DMS153 treated with DMSO at 0.1 percent for 48 hours (cell line): Measurements from ENCODE around the gene PTRHD1.
A peak's percentile ranks its signal among the peaks of the same experiment; 100 is the strongest.

Experiments
- DNase-seq: peaks from one replicate; lab custom pipeline; 2025; ENCODE audit not compliant: unreplicated experiment; lab: John Stamatoyannopoulos, UW

The PTRHD1 gene

GRCh38 chr2:24830786-24831185 is 37.6 kb upstream of the PTRHD1 start:
- no peak for DNase-seq

DNA sequence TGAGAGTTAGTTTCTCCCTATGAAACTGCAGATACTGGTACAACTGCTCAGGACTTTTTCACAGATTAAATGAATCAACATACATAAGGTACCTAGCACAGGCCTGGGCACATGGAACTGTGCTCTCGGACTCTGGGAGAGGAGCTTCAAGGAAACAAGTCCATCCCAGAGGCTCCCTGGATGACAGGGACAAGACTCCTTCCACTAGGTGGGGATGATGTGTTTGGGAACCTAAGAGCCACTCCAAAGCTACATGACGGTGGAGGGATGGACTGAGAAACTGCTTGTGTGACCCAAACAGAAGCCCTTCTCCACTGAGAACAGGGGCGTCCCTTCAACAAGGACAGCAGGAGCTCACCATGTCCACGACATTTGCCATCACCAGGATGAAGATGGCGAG is 37.2 kb upstream of the PTRHD1 start:
- DNase-seq = no peak

DNA sequence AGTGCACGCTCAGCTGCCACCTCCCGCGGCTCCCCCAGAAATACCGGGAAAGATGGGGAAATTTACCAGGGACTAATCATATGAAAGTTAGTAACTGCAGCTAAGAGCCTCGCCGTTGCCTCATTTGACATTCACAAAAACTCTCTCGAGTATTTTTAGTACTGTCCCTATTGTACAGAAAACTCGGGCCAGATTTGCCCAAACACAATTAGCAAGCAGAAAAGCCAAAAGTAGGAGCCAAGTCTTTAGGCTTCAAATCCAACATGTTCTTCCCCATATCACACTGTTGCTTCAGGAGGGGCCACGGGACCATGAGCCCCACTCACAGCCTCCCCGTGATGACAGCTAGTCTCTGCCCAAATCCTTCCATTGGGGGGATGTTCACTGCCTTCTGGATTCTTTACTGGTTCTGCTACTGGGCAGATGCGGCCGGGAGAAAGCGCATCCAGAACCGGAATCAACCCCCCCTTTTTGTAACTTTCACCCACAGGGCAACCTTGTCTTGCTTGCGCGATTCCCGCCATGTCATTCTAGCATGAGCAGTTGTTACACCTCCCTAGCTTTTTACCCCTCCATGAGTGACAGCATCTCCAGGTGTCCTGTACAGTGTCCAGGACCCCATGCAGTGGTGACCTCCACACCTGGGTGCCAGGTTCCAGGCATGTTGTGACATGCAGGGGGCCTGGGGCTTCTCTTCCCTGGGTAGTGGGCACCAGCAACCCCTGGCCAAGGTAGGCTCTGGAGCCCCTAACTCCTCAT is 35.2 kb upstream of the PTRHD1 start:
- DNase-seq = no peak

- DNase-seq = peak; percentile 65
These were observed 34.4 kb upstream of the PTRHD1 start for GRCh38 chr2:24827321-24828237.

GRCh38 chr2:24826773-24827145 is 33.6 kb upstream of the PTRHD1 start:
- DNase-seq = no peak

DNA sequence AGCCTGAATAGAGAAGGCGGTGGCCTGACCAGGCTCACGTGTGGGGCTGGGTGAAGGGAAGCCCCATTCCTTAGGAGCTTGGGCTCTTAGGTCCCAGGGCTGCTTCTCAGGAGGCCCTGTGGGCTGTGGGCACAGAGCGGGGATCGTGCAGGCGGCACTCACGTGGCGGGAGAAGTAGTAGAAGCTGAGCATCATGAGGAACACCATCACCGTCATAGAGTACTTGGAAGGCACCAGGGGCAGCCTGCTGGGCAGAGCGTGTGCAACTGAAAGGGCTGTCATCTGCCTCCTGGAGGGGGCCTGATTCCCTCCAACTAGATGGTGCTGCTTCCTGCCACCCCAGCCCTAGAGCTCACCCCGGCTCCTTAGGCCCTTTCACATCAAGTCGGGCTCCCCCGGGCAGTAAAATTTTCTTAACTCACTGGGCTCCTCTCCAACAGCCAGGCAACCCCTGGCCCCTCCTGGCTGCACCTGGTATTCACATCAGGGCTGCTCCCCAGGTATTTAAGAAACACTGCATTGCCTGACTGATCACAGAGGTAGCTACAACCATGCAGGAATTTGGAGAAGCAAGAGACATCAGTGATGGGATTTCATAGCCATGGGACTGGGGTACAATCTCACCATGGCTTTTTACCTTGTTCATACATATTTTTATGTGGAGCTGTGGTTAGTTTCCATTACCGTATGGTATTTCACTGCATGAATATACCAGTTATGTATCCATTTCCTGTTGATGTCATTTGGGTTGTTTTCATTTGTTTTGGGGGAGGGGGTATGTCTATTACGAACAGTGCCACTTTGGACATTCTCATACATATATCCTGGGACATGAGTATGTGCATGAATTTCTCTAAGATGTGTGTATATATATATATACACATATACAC is 32.9 kb upstream of the PTRHD1 start:
- DNase-seq = no peak

- DNase-seq = no peak
These were observed 32.0 kb upstream of the PTRHD1 start for GRCh38 chr2:24824966-24825882.

DNA sequence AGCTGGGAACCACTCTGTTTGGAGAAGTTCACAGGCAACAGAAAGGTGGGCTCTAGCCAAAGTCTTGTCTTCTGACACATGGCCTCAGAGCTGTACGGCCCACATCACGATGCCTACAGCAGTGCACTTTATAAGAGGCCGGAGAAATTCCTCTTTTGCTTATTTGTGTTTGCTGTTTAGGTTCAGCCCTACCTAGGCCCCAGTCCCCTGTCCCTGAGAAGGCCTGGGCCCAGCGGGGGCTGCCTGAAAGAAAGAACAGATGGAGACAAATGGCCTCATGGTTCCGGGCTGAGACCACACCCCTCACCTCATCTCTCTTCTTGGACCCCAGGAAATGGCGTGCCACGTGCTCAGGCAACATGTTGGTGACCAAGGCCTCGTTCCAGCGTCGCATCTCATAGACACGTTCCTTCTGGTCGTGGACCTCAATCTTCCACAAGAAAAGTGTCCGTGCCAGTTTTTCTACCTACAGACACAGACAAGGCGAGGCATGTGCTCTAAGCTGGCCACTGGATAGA is 30.9 kb upstream of the PTRHD1 start:
- no peak for DNase-seq

DNA sequence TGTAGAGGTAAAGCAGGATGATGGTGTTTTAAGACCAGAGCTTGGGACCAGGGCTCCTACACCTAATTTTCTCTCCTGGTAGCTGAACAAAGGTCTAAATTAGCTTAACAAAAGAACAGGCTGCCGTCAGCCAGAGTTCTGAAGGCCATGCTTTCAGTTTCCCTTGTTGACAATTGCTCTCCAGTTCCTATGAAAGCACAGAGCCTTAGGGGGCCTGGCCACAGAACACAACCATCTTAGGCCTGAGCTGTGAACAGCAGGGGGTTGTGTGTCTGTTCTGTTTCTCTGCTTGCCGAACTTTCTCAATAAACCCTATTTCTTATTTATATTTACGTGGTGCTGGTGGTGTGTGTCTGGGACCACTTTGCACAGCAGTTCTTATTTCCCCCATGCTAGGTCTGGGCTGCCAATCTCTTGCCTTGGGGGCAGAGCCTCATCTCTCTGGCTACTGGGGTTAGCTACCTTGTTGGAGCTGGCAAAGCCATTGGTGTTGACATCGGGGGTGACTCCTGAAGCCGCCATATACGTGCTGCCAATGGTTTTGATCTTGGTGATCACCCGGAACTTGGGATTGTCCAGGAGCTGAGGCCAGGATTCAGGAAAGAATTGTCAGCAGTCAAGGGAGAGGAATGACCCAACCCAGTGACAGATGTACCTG is 29.0 kb upstream of the PTRHD1 start:
- no peak for DNase-seq

DNA sequence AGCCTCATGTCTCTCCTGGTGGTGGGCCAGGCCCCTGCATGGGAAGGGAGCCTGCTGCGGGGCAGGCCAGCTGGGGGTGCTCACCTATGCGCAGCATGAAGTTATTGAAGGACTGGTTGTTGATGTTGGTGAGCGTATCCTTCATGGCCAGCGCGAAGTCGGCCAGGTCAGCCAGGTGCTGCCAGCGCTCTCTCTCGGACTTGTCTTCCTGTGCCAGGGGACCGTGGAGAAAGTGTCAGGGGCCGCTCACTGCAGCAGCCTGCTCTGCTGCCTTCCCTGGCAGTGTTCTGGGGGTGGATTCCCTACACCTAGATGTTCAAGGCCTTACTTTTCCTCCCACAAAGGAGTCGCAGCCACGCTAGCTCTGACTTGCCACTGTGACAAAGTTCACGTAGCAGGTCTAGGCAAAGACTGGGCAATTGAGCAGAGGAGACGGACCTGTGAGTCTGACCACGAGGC is 28.3 kb upstream of the PTRHD1 start:
- DNase-seq = no peak

- no peak for DNase-seq
These were observed 27.6 kb upstream of the PTRHD1 start for GRCh38 chr2:24820598-24821432.

DNA sequence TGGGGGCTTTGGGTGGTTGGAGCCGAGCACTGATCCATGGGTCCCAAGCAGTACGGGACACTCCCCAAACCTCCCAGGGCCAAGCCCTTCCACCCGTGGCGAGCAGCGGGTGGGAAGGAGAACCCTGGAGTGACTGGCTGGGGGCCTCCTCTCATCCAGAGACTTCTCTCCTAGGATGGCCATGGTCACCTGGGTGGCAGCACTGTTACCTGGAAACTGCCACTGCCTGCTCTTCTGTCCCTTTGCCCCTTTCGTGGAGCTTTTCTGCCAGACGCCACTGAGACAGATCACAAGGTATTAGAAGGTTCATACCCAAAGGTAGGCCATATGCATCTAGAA is 27.0 kb upstream of the PTRHD1 start:
- DNase-seq = no peak

DNA sequence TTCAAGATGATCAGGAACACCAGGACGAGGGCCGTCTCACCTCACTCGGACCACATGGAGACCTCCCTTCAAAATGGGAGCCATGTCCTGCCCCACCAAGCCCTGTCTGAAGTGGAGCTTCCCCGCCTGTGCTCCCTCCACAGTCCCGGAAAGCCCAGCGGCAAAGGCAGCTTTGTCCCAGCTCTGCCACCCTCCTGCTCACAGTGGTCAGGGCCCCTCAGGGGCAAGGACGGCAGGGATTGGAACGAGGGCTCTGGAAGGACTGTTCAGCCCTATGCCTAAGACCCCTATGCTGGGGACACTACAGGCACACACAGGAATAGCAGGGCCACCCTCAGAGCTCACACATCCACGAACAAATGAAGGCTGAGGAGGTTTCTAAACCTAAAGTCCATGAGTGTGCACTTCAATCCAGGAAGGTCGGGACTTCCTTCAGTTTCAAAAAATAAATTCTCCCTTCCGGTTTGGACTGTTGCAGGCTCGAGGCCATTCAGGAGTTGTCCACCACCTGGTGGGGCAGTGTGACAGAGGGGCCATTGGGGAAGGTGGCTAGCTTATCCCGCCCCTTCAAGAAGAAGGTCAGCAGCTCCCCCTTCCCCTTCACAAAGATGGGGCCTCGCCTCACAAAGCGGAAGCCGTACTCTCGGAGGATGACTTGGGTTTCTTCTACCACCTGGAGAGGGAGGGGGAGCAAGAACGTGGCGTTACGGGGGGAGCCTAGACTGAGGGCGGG is 26.4 kb upstream of the PTRHD1 start:
- no peak for DNase-seq

DNA sequence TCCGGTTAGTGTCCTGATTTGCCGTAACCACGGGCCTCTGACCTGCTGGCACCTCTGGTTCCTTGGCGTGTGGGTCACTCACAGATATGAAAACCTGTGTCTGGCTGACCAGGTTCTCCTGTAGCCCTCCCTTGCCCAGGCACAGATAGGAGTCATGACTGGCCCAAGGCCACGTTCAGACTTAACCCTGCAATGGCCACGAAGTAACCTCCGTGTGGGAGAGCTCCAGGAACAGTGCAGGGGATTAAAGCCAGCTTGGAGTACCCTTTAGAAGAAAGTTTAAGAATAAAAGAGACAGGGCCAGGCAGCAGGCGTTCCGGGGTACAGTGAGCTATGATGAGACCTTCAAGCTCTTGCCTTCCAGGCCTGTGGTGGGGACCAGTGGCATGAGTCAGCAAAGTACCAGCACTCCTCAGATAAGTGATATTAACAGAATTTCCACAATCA is 25.6 kb upstream of the PTRHD1 start:
- no peak for DNase-seq

DNA sequence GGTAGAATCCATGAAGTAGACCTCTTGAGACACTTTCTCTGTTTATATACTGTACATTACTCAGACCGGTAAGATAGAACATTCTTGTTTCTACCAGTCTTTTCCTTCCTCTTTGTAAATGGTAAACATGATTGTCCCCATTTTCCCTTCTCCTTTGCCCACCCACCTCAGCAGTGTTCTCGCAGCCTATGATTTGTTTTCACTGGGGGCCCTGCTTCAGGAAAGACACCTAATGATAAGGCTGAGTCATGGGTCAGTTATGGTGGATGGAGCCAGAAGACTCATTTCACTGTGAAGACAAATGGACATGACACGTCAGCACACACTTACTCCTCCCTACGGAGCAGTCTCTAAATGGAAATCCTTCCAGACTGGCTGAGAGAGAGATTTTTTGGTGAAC is 23.7 kb upstream of the PTRHD1 start:
- DNase-seq = no peak

DNA sequence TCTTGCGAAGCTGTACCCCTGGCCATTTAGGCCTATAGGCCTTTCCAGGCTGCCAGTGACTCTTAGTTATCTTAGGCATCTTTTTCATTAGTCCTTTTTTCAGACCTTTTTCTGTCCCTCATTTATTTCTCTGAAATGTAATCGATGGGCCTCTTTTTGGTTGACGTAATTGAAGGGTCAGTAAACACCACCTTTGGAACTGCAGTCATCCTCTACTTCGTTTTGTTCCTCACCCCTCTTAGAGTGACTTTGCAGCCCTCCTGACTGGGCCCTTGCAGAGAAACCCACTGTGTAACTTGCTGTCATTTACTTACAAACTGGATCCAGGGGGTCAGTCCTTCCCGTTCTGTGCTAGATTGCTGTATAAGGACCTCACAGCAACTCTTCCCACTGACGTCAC is 23.2 kb upstream of the PTRHD1 start:
- DNase-seq = no peak

- DNase-seq = no peak
These were observed 22.0 kb upstream of the PTRHD1 start for GRCh38 chr2:24815171-24815570.

- DNase-seq = no peak
These were observed 21.3 kb upstream of the PTRHD1 start for GRCh38 chr2:24814516-24814915.
